Measurements from ENCODE around the gene SLC25A13.

The SLC25A13 gene

GRCh38 chr7:96238976-96239766 is 82.7 kb downstream of the SLC25A13 start:
- DNase-seq = no peak

- no peak for DNase-seq
Measured at GRCh38 chr7:96238474-96238873, 83.4 kb downstream of the SLC25A13 start.

- DNase-seq = no peak
Measured at GRCh38 chr7:96237040-96237439, 84.9 kb downstream of the SLC25A13 start.

- no peak for DNase-seq
Measured at GRCh38 chr7:96236198-96237039, 85.5 kb downstream of the SLC25A13 start.

- no peak for DNase-seq
Measured at GRCh38 chr7:96235281-96235680, 86.6 kb downstream of the SLC25A13 start.

- no peak for DNase-seq
Measured at GRCh38 chr7:96233528-96234154, 88.3 kb downstream of the SLC25A13 start.

- DNase-seq = no peak
Measured at GRCh38 chr7:96233084-96233483, 88.8 kb downstream of the SLC25A13 start.

- DNase-seq = no peak
Measured at GRCh38 chr7:96228760-96229159, 93.1 kb downstream of the SLC25A13 start.

- DNase-seq = no peak
Measured at GRCh38 chr7:96225251-96225650, 96.6 kb downstream of the SLC25A13 start.

- no peak for DNase-seq
Measured at GRCh38 chr7:96224685-96225084, 97.2 kb downstream of the SLC25A13 start.

GRCh38 chr7:96224073-96224472 is 97.8 kb downstream of the SLC25A13 start:
- no peak for DNase-seq

- no peak for DNase-seq
Measured at GRCh38 chr7:96221888-96222287, 100.0 kb downstream of the SLC25A13 start.

GRCh38 chr7:96219378-96220130 is 102.3 kb downstream of the SLC25A13 start:
- DNase-seq = no peak

- no peak for DNase-seq
Measured at GRCh38 chr7:96218664-96219243, 103.1 kb downstream of the SLC25A13 start.

- DNase-seq = no peak
Measured at GRCh38 chr7:96217147-96217546, 104.8 kb downstream of the SLC25A13 start.

- DNase-seq = no peak
Measured at GRCh38 chr7:96216373-96216772, 105.5 kb downstream of the SLC25A13 start.

GRCh38 chr7:96212474-96212873 is 109.4 kb downstream of the SLC25A13 start:
- DNase-seq = no peak

GRCh38 chr7:96211954-96212353 is 109.9 kb downstream of the SLC25A13 start:
- no peak for DNase-seq

GRCh38 chr7:96205665-96206064 is 116.2 kb downstream of the SLC25A13 start:
- no peak for DNase-seq

- no peak for DNase-seq
Measured at GRCh38 chr7:96204601-96205000, 117.3 kb downstream of the SLC25A13 start.

- no peak for DNase-seq
Measured at GRCh38 chr7:96203786-96204185, 118.1 kb downstream of the SLC25A13 start.

- no peak for DNase-seq
Measured at GRCh38 chr7:96202102-96202501, 119.8 kb downstream of the SLC25A13 start.

GRCh38 chr7:96200740-96201139 is 121.2 kb downstream of the SLC25A13 start:
- DNase-seq = no peak
